Cardiac muscle cell (in vitro differentiated cells and primary cell): ENCODE measurements around the gene MTX2. TPM values are rescaled to one million over a fixed set of nuclear protein-coding genes. Genes with fewer than 3 reads are reported as not detected.

Experiments
- DNase-seq, 2 donors: peaks; one replicate each; pipeline versions ENCODE4 v3.0.0 to v3.0.0-alpha.2; 2010 to 2017; ENCODE audit warnings: low read depth in 1 of 2, low spot score in 1 of 2
- H3K27ac ChIP-seq: fragments of 200-600 bp; sonication (generic); 2 replicates; pipeline ENCODE4 v1.5.1; 2016
- H3K27me3 ChIP-seq: fragments of 200-600 bp; sonication (generic); 2 replicates; pipeline ENCODE4 v1.6.0; 2016; ENCODE audit warnings: control low read depth
- H3K36me3 ChIP-seq: fragments of 200-600 bp; sonication (generic); 2 replicates; pipeline ENCODE4 v1.5.1; 2016; ENCODE audit warnings: control low read depth
- H3K4me1 ChIP-seq: fragments of 200-600 bp; sonication (generic); 2 replicates; pipeline ENCODE4 v1.8.1; 2017; ENCODE audit warnings: low read depth, mild to moderate bottlenecking, mixed run types
- H3K4me3 ChIP-seq: fragments of 200-600 bp; sonication (generic); 2 replicates; pipeline ENCODE4 v1.5.1; 2016; ENCODE audit warnings: mild to moderate bottlenecking
- H3K9me3 ChIP-seq: fragments of 200-600 bp; sonication (generic); 2 replicates; pipeline ENCODE4 v1.5.1; 2017; ENCODE audit warnings: low read depth, mild to moderate bottlenecking, control low read depth
- polyA plus RNA-seq: library from polyadenylated mRNA; unstranded; fragments of >200 nt; fragmentation: Nextera tagmentation; extraction: Ambion mirVana; gene quantifications from 2 replicates; pipeline ENCODE4 v1.2.1, GENCODE V29; 2016
- total RNA-seq: library from RNA; depleted of rRNA; stranded (reverse); fragments of >200 nt; gene quantifications from 2 replicates; pipeline ENCODE4 v1.2.3, GENCODE V29; 2016
- TF ChIP-seq, protein P1 (sequence below): IDR thresholded peaks from 2 replicates; pipeline ENCODE4 v1.5.1; 2012; ENCODE audit warnings: low read depth, mild to moderate bottlenecking, low read length

MTX2 gene
- total RNA-seq (50.9 and 60.7 TPM in 2 replicates), polyA plus RNA-seq (107 and 124 TPM in 2 replicates)

DNA sequence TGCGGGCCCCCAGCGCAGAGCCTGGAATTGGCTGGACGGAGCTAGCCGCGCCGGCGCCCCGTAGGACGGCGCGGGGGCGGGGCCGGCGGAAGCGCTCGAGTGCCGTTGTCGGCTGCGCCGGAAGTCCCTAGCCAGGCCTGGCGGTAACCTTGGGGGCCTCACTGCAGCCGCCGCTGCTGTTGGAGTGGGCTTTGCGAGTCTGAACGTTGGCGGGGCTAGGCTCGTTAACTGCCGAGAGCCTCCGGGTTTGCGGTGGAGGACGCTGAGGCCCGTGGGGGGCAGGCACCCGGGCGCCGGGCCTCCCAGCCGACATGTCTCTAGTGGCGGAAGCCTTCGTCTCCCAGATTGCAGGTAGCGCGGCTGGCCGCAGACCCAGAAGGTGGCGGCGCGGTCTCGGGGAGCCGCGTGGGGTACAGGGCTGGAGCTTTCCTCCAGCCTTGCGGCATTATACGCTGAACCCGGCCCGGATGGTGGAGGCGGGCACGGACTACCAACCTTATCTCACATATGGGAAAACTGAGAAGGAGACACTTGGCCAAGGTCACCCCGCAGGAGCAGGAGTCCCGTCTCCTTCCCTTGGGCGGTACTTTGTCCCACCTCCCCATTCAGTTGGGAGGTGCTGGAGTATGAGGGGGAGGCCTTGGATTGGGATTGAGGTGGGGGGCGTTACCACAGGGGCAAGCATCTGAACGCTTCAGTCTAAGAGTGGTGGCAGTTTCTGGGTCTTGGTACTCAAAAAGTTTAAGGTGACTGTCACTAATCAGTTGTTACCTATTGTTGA is at the start of gene MTX2:
TSS of gene MTX2 (plus strand) at position 124 of the 781 bp plus-strand sequence. CDS start at position 312, 188 bp downstream.
- H3K9me3 ChIP-seq: no peaks in the 10 kb centered on the region
- TF ChIP-seq, protein P1, sequence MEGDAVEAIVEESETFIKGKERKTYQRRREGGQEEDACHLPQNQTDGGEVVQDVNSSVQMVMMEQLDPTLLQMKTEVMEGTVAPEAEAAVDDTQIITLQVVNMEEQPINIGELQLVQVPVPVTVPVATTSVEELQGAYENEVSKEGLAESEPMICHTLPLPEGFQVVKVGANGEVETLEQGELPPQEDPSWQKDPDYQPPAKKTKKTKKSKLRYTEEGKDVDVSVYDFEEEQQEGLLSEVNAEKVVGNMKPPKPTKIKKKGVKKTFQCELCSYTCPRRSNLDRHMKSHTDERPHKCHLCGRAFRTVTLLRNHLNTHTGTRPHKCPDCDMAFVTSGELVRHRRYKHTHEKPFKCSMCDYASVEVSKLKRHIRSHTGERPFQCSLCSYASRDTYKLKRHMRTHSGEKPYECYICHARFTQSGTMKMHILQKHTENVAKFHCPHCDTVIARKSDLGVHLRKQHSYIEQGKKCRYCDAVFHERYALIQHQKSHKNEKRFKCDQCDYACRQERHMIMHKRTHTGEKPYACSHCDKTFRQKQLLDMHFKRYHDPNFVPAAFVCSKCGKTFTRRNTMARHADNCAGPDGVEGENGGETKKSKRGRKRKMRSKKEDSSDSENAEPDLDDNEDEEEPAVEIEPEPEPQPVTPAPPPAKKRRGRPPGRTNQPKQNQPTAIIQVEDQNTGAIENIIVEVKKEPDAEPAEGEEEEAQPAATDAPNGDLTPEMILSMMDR: peak; percentile 3
- H3K4me3 ChIP-seq: peak within 1 kb of the TSS; percentile 58
- H3K27ac ChIP-seq: peak within 1 kb of the TSS; percentile 94
- no peaks in the 10 kb centered on the region for H3K27me3 ChIP-seq
- peak; percentile 78 to 91 for DNase-seq
- peaks cover 7% of the 10 kb centered on the region for H3K4me1 ChIP-seq
- H3K36me3 ChIP-seq: no peaks in the 10 kb centered on the region

DNA sequence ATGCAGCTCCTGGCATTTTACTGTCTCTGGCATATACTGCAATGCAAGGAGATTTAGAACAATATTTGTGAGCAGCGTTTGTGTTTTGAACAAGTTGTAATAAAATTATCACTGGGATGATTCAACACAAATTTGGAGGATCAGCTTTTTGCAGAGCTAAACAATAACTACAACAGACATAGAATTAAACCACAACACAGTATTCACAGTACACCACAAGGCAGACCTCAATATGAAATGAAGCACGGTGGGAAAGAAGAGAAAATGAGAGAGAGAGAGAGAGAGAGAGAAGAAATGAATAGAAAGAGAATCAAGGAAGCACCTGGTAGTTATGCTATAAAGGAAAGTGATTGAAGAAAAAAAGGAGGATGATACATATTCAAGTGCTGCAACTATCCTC is 41.4 kb upstream of the MTX2 start:
- DNase-seq: no peak
- Histone ChIP-seq H3K4me1 (no peaks in the 10 kb centered on the region), H3K27me3 (peaks cover 29% of the 10 kb centered on the region), H3K4me3 (no peak overlapping the region), H3K9me3 (no peaks in the 10 kb centered on the region), H3K36me3 (no peaks in the 10 kb centered on the region), H3K27ac (no peak overlapping the region)
- TF ChIP-seq, protein P1: no peak

DNA sequence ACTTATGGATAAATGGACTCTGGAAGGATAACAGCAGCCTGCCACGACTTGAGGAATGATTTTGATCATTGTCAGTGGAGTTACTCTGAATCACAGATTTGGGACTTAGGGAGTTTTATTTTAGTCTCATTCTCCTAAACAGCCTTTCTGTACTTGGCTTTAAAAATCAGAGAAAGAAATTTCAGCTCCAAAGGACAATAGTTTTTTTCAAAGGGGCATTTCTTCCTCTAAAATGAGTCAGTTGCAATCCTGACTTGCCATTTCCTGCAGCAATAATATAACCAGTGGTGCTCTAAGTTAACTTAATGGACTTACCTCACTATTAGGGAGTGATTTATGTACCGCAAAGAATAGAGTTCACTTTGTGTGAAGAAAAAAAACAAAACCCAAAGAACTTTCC is 35.1 kb upstream of the MTX2 start:
- H3K9me3 ChIP-seq: no peaks in the 10 kb centered on the region
- no peak for DNase-seq
- H3K4me3 ChIP-seq: no peak overlapping the region
- no peaks in the 10 kb centered on the region for H3K36me3 ChIP-seq
- TF ChIP-seq, protein P1: no peak
- no peak overlapping the region for H3K27ac ChIP-seq
- H3K4me1 ChIP-seq: no peaks in the 10 kb centered on the region
- H3K27me3 ChIP-seq: peaks cover 3% of the 10 kb centered on the region

DNA sequence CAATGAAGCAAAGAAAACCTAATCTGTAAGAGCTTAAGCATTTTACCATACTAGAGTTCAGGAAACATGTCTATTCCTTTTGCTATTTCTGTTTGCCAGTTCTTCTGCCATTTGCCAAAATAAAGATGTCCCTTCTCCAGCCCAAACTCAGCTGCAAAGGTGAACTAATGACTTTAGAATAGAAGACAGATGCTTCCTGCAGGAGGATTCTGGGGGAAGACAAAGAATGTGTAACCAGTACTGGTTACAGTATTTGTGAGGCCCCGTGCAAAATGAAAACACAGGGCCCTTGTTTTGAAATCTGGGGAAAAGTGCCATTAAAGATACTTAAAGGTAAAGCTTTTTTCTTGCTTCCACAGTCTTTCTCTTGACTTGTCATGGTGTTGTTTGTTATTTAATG is 34.3 kb upstream of the MTX2 start:
- Histone ChIP-seq H3K36me3 (no peaks in the 10 kb centered on the region), H3K27me3 (peaks cover 3% of the 10 kb centered on the region), H3K27ac (no peak overlapping the region), H3K4me1 (no peaks in the 10 kb centered on the region), H3K4me3 (no peak overlapping the region), H3K9me3 (no peaks in the 10 kb centered on the region)
- TF ChIP-seq, protein P1: no peak
- DNase-seq: no peak

DNA sequence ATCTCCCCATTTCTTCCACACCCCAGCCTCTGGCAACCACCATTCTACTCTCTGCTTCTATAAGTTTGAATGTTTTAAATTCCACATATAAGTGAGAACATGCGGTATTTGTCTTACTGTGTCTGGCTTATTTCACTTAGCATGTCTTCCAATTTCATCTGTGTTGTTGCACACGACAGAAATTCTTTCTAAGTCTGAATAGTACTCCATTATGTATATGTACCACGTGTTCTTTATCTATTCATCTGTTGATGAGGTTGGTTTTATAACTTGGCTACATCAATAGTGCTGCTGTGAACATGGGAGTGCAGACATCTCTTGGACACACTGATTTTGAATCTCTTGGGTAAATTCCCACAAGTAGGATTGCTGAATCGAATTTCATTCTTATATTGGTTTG is 31.8 kb upstream of the MTX2 start:
- Histone ChIP-seq H3K27ac (no peak overlapping the region), H3K36me3 (no peaks in the 10 kb centered on the region), H3K4me3 (no peak overlapping the region), H3K9me3 (no peaks in the 10 kb centered on the region), H3K4me1 (no peaks in the 10 kb centered on the region), H3K27me3 (peaks cover 3% of the 10 kb centered on the region)
- peak in 1 of 2 donors; percentile 4 for DNase-seq
- TF ChIP-seq, protein P1: no peak
